ENCODE measurements around the gene VAMP2.

DNA sequence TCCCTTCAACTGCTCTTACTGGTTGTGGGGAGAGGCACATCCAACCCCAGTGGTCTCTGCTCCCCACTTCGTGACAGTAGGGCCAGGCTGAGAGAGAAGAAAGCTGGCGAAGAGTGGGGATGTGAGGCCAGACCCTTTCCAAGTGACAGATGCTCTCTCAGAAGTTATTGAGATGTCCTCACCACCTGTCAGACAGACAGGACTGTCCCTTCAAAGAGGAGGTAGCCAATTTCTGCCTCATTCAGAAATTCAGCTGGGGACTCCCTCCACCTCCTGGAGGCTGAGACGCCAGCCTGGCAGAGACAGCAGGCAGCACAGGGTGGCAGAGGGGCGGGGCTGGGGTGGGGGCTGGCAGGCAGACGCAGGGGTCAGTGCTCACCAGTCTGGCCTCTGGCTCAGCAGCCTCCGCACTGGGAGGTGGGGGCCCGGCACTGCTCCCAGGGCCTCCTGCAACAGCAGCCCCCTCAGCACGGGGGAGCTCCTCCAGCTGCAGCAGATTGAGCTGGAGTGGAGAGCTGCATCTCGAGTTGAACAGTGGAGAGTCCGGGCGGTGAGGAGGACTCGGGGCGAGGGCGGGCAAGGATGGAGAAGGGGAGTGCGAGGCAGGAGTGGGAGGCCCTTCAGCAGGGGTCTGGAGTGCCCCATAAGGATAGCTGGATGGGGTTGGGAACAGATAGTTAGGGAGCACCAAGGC, 19.7 kb downstream of the VAMP2 start:
- TF ChIP-seq YY1 (IDR thresholded peaks at IDR 0.05; ENCODE audit: low read depth) (no peak), RAD21 (IDR thresholded peaks at IDR 0.05; ENCODE audit: low read depth) (no peak), TAF1 (IDR thresholded peaks at IDR 0.05; ENCODE audit: low read depth) (no peak), EP300 (IDR thresholded peaks at IDR 0.05; ENCODE audit: borderline replicate concordance) (no peak), MAX (IDR thresholded peaks at IDR 0.05) (no peak), NFIC (IDR thresholded peaks at IDR 0.05) (no peak), TEAD4 (IDR thresholded peaks at IDR 0.05) (no peak)
- TF ChIP-seq, protein P1, sequence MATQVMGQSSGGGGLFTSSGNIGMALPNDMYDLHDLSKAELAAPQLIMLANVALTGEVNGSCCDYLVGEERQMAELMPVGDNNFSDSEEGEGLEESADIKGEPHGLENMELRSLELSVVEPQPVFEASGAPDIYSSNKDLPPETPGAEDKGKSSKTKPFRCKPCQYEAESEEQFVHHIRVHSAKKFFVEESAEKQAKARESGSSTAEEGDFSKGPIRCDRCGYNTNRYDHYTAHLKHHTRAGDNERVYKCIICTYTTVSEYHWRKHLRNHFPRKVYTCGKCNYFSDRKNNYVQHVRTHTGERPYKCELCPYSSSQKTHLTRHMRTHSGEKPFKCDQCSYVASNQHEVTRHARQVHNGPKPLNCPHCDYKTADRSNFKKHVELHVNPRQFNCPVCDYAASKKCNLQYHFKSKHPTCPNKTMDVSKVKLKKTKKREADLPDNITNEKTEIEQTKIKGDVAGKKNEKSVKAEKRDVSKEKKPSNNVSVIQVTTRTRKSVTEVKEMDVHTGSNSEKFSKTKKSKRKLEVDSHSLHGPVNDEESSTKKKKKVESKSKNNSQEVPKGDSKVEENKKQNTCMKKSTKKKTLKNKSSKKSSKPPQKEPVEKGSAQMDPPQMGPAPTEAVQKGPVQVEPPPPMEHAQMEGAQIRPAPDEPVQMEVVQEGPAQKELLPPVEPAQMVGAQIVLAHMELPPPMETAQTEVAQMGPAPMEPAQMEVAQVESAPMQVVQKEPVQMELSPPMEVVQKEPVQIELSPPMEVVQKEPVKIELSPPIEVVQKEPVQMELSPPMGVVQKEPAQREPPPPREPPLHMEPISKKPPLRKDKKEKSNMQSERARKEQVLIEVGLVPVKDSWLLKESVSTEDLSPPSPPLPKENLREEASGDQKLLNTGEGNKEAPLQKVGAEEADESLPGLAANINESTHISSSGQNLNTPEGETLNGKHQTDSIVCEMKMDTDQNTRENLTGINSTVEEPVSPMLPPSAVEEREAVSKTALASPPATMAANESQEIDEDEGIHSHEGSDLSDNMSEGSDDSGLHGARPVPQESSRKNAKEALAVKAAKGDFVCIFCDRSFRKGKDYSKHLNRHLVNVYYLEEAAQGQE (IDR thresholded peaks at IDR 0.05; ENCODE audit: low read depth) = no peak
- TF ChIP-seq, protein P2, sequence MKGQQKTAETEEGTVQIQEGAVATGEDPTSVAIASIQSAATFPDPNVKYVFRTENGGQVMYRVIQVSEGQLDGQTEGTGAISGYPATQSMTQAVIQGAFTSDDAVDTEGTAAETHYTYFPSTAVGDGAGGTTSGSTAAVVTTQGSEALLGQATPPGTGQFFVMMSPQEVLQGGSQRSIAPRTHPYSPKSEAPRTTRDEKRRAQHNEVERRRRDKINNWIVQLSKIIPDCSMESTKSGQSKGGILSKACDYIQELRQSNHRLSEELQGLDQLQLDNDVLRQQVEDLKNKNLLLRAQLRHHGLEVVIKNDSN (IDR thresholded peaks at IDR 0.05) = no peak
